Keratinocyte (primary cell): ENCODE measurements around the gene OR11G2. TPM values are rescaled to one million over a fixed set of nuclear protein-coding genes. Genes with fewer than 3 reads are reported as not detected.
"Not testable (repeated sequence)": the region's sequence is repeated elsewhere in the genome, so short reads cannot be mapped to it uniquely, and the experiment has no call there.

ENCODE experiments used
- DNase-seq: peaks from one replicate; pipeline ENCODE4 v3.0.0-alpha.2; 2011; ENCODE audit warnings: low read depth, missing footprints, low spot score
- FAIRE-seq: peaks from 2 replicates; lab custom pipeline; 2011; peaks lifted over from hg19 to GRCh38; lab: Jason Lieb, UNC
- H2AFZ ChIP-seq: 2 replicates; pipeline ENCODE4 v1.6.0; 2012; ENCODE audit warnings: low read length, control low read depth, inconsistent platforms; ENCODE audit not compliant: control insufficient read depth
- H3K27ac ChIP-seq: 2 replicates; pipeline ENCODE4 v1.5.1; 2011; ENCODE audit warnings: low read length; ENCODE audit not compliant: control insufficient read depth, insufficient read depth
- H3K27me3 ChIP-seq: 3 replicates; pipeline ENCODE4 v1.6.0; 2011; ENCODE audit warnings: low read length; ENCODE audit not compliant: control insufficient read depth, insufficient read depth; ENCODE audit errors: extremely low read depth
- H3K36me3 ChIP-seq, 2 experiments: 2 replicates in 1 of 2; 3 replicates in 1 of 2; pipeline ENCODE4 v1.5.1; 2011; ENCODE audit warnings: low read length in 2 of 2, mild to moderate bottlenecking in 1 of 2; ENCODE audit not compliant: control insufficient read depth in 2 of 2, insufficient read depth in 2 of 2; ENCODE audit errors: extremely low read depth in 1 of 2
- H3K4me1 ChIP-seq: 3 replicates; pipeline ENCODE4 v1.5.1; 2011; ENCODE audit warnings: low read length; ENCODE audit not compliant: control insufficient read depth, insufficient read depth; ENCODE audit errors: extremely low read depth
- H3K4me2 ChIP-seq: 3 replicates; pipeline ENCODE4 v1.6.0; 2011; ENCODE audit warnings: low read depth, low read length; ENCODE audit not compliant: control insufficient read depth, insufficient read depth; ENCODE audit errors: extremely low read depth
- H3K4me3 ChIP-seq, 3 experiments: fragments of 200-600 bp in 1 of 3; sonication (generic) in 1 of 3; 2 replicates in 2 of 3; 3 replicates in 1 of 3; pipeline ENCODE4 v1.5.1; 2011 to 2016; ENCODE audit warnings: low read length in 3 of 3, mild to moderate bottlenecking in 3 of 3, control low read depth in 2 of 3, inconsistent platforms in 1 of 3, low read depth in 1 of 3, mixed read lengths in 1 of 3, mixed run types in 1 of 3, moderate library complexity in 1 of 3; ENCODE audit not compliant: control insufficient read depth in 2 of 3, insufficient read depth in 2 of 3; ENCODE audit errors: extremely low read depth in 1 of 3
- H3K79me2 ChIP-seq: 2 replicates; pipeline ENCODE4 v1.6.0; 2012; ENCODE audit warnings: low read length; ENCODE audit not compliant: control insufficient read depth, insufficient read depth
- H3K9ac ChIP-seq: 3 replicates; pipeline ENCODE4 v1.6.0; 2011; ENCODE audit warnings: low read length; ENCODE audit not compliant: control insufficient read depth, insufficient read depth; ENCODE audit errors: extremely low read depth
- H3K9me1 ChIP-seq: 3 replicates; pipeline ENCODE4 v1.6.0; 2011; ENCODE audit warnings: low read length; ENCODE audit not compliant: control insufficient read depth, insufficient read depth; ENCODE audit errors: extremely low read depth
- H3K9me3 ChIP-seq: 2 replicates; pipeline ENCODE4 v1.5.1; 2012; ENCODE audit warnings: low read depth, low read length; ENCODE audit not compliant: control insufficient read depth
- H4K20me1 ChIP-seq: 3 replicates; pipeline ENCODE4 v1.6.0; 2011; ENCODE audit warnings: low read length; ENCODE audit not compliant: control insufficient read depth, insufficient read depth; ENCODE audit errors: extremely low read depth
- CTCF ChIP-seq, 3 experiments: IDR thresholded peaks in 1 of 3; conservative IDR thresholded peaks in 1 of 3; optimal IDR thresholded peaks in 1 of 3; 2 replicates in 2 of 3; 3 replicates in 1 of 3; pipeline versions ENCODE3 to v1.5.1; 2011; ENCODE audit warnings: low read length in 3 of 3, mild to moderate bottlenecking in 3 of 3, moderate library complexity in 2 of 3, control low read depth in 1 of 3, inconsistent platforms in 1 of 3; ENCODE audit not compliant: insufficient read depth in 2 of 3; ENCODE audit errors: extremely low read depth in 1 of 3
- EZH2 ChIP-seq: IDR thresholded peaks from one replicate; pipeline ENCODE4 v1.6.1; 2012; ENCODE audit warnings: inconsistent platforms, mild to moderate bottlenecking, low read length, moderate library complexity
- dilution Hi-C: fragments of 300-500 bp; cut with MboI; formaldehyde crosslinking; loops from one replicate; pipeline ENCODE4 v1.7.0; 2020; ENCODE audit warnings: low sequenced_read_pairs; ENCODE audit not compliant: extremely low pct_ligation_motif_present
- polyA plus RNA-seq, 5 experiments: library from polyadenylated mRNA; depleted of rRNA in 3 of 5; stranded (reverse) in 3 of 5; stranded (forward) in 1 of 5; unstranded in 1 of 5; fragments of >200 nt; gene quantifications; 1 replicate in 1 of 5; 2 replicates in 3 of 5; 3 replicates in 1 of 5; pipeline versions ENCODE4 v1.2.1 to v1.2.3, GENCODE V29; 2011 to 2012; ENCODE audit warnings: missing spikeins in 2 of 5, low read depth in 1 of 5, low replicate concordance in 1 of 5

The OR11G2 gene
- polyA plus RNA-seq, 1 donor (not counting 4 experiments of a cell fraction or from before 2014, with no cell fraction given) = not detected

GRCh38 chr14:20167091-20167490, 23.6 kb upstream of the OR11G2 start:
- H3K9me1 ChIP-seq = no peaks in the 10 kb centered on the region
- no peak overlapping the region for H3K9ac ChIP-seq
- no peaks in the 10 kb centered on the region for H3K27me3 ChIP-seq
- dilution Hi-C loops = no loop called here
- H3K79me2 ChIP-seq = no peaks in the 10 kb centered on the region
- H3K4me1 ChIP-seq = no peaks in the 10 kb centered on the region
- DNase-seq = no peak
- FAIRE-seq = no peak
- H3K4me2 ChIP-seq = no peak overlapping the region
- peaks cover 3% of the 10 kb centered on the region for H3K9me3 ChIP-seq
- no peak overlapping the region for H3K27ac ChIP-seq
- TF ChIP-seq EZH2 (no peak), CTCF (optimal IDR thresholded peaks at IDR 0.05 in 1 of 3, IDR thresholded peaks at IDR 0.05 in 1 of 3, conservative IDR thresholded peaks at IDR 0.05 in 1 of 3; ENCODE audit: extremely low read depth in 1 of 3, insufficient read depth in 2 of 3, low read length in 3 of 3) (no peak)
- H4K20me1 ChIP-seq = no peaks in the 10 kb centered on the region
- H2AFZ ChIP-seq = no peak overlapping the region
- no peak overlapping the region for H3K4me3 ChIP-seq
- no peaks in the 10 kb centered on the region for H3K36me3 ChIP-seq

- FAIRE-seq, DNase-seq, H4K20me1 ChIP-seq, H3K4me1 ChIP-seq, H2AFZ ChIP-seq, H3K36me3 ChIP-seq, H3K9ac ChIP-seq, H3K4me2 ChIP-seq, H3K27ac ChIP-seq, H3K9me3 ChIP-seq, H3K79me2 ChIP-seq, H3K9me1 ChIP-seq, H3K27me3 ChIP-seq, H3K4me3 ChIP-seq, dilution Hi-C loops: not testable (repeated sequence)
Observed at GRCh38 chr14:20169852-20170251, 20.8 kb upstream of the OR11G2 start.

- H2AFZ ChIP-seq, dilution Hi-C loops, DNase-seq, H3K27ac ChIP-seq, H4K20me1 ChIP-seq, H3K9ac ChIP-seq, H3K27me3 ChIP-seq, H3K4me1 ChIP-seq, FAIRE-seq, H3K9me1 ChIP-seq, H3K79me2 ChIP-seq, H3K4me3 ChIP-seq, H3K4me2 ChIP-seq, H3K9me3 ChIP-seq, H3K36me3 ChIP-seq: not testable (repeated sequence)
Observed at GRCh38 chr14:20174205-20174604, 16.5 kb upstream of the OR11G2 start.
